H9 (cell line): Measurements from ENCODE around the gene ARPP21. TPM values are rescaled to one million over a fixed set of nuclear protein-coding genes. Genes with fewer than 3 reads are reported as not detected.

Experiments
- DNase-seq: peaks from one replicate; pipeline ENCODE4 v3.0.0-alpha.2; 2017
- H2AFZ ChIP-seq: one replicate; pipeline ENCODE4 v1.6.1; 2013; ENCODE audit warnings: mild to moderate bottlenecking, low read length, control low read depth, moderate library complexity
- H2AK5ac ChIP-seq: 2 replicates; pipeline ENCODE4 v1.6.1; 2013; ENCODE audit warnings: low read length, control low read depth, mixed read lengths; ENCODE audit not compliant: insufficient read length
- H2BK120ac ChIP-seq: one replicate; pipeline ENCODE4 v1.6.1; 2013; ENCODE audit warnings: low read depth, mild to moderate bottlenecking, low read length, control low read depth, inconsistent platforms; ENCODE audit not compliant: poor library complexity, severe bottlenecking
- H2BK12ac ChIP-seq: 2 replicates; pipeline ENCODE4 v1.6.1; 2013; ENCODE audit warnings: low read length, control low read depth, mixed read lengths, low read depth; ENCODE audit not compliant: insufficient read length
- H2BK15ac ChIP-seq: 2 replicates; pipeline ENCODE4 v1.6.1; 2013; ENCODE audit warnings: low read depth, low read length, control low read depth
- H2BK20ac ChIP-seq: one replicate; pipeline ENCODE4 v1.6.1; 2013; ENCODE audit warnings: low read depth, mild to moderate bottlenecking, low read length, control low read depth, inconsistent platforms; ENCODE audit not compliant: poor library complexity, severe bottlenecking
- H2BK5ac ChIP-seq: 2 replicates; pipeline ENCODE4 v1.6.1; 2013; ENCODE audit warnings: low read length, control low read depth, mixed read lengths; ENCODE audit not compliant: insufficient read length
- H3K14ac ChIP-seq: 2 replicates; pipeline ENCODE4 v1.6.1; 2013; ENCODE audit warnings: low read length, control low read depth; ENCODE audit not compliant: insufficient read depth
- H3K18ac ChIP-seq: 2 replicates; pipeline ENCODE4 v1.6.1; 2013; ENCODE audit warnings: low read depth, mild to moderate bottlenecking, mixed read lengths, low read length, control low read depth; ENCODE audit not compliant: insufficient read length
- H3K23ac ChIP-seq: 2 replicates; pipeline ENCODE4 v1.6.1; 2013; ENCODE audit warnings: low read length, control low read depth, mixed read lengths, low read depth; ENCODE audit not compliant: insufficient read length
- H3K23me2 ChIP-seq: 2 replicates; pipeline ENCODE4 v1.6.1; 2013; ENCODE audit warnings: low read depth, mild to moderate bottlenecking, mixed read lengths, low read length, control low read depth; ENCODE audit not compliant: insufficient read length, poor library complexity, severe bottlenecking
- H3K27ac ChIP-seq: 2 replicates; pipeline ENCODE4 v1.5.1; 2013; ENCODE audit warnings: low read length, control low read depth, mixed read lengths, low read depth; ENCODE audit not compliant: insufficient read length
- H3K27me3 ChIP-seq: 2 replicates; pipeline ENCODE4 v1.6.1; 2013; ENCODE audit warnings: low read length, control low read depth, inconsistent platforms; ENCODE audit not compliant: insufficient read depth
- H3K4ac ChIP-seq: 2 replicates; pipeline ENCODE4 v1.6.1; 2013; ENCODE audit warnings: low read depth, mild to moderate bottlenecking, control low read depth, inconsistent platforms, low read length, moderate library complexity
- H3K4me1 ChIP-seq: 2 replicates; pipeline ENCODE4 v1.6.1; 2013; ENCODE audit warnings: low read length, control low read depth, inconsistent platforms; ENCODE audit not compliant: insufficient read depth
- H3K4me2 ChIP-seq: 2 replicates; pipeline ENCODE4 v1.6.1; 2013; ENCODE audit warnings: low read length, control low read depth, mixed read lengths; ENCODE audit not compliant: insufficient read length, insufficient read depth
- H3K56ac ChIP-seq: 2 replicates; pipeline ENCODE4 v1.6.1; 2013; ENCODE audit warnings: low read depth, mild to moderate bottlenecking, mixed read lengths, low read length, control low read depth; ENCODE audit not compliant: insufficient read length
- H3K79me1 ChIP-seq: 2 replicates; pipeline ENCODE4 v1.6.1; 2013; ENCODE audit warnings: low read depth, mild to moderate bottlenecking, moderate library complexity, low read length, control low read depth, inconsistent platforms; ENCODE audit not compliant: insufficient read depth, poor library complexity, severe bottlenecking
- H3K79me2 ChIP-seq: 2 replicates; pipeline ENCODE4 v1.6.1; 2013; ENCODE audit warnings: low read length, control low read depth, inconsistent platforms; ENCODE audit not compliant: insufficient read depth
- H3K9ac ChIP-seq: 2 replicates; pipeline ENCODE4 v1.6.1; 2013; ENCODE audit warnings: low read length, control low read depth, mixed read lengths; ENCODE audit not compliant: insufficient read length; ENCODE audit errors: extremely low read depth
- H3K9me3 ChIP-seq: one replicate; pipeline ENCODE4 v1.6.1; 2013; ENCODE audit warnings: low read depth, low read length, inconsistent platforms; ENCODE audit not compliant: control insufficient read depth
- H3T11ph ChIP-seq: one replicate; pipeline ENCODE4 v1.6.1; 2013; ENCODE audit warnings: mild to moderate bottlenecking, low read length, control low read depth, inconsistent platforms
- H4K20me1 ChIP-seq: one replicate; pipeline ENCODE4 v1.6.1; 2013; ENCODE audit not compliant: control insufficient read depth, insufficient read length, insufficient read depth
- H4K5ac ChIP-seq: 2 replicates; pipeline ENCODE4 v1.6.1; 2013; ENCODE audit warnings: low read depth, mild to moderate bottlenecking, mixed read lengths, low read length, control low read depth; ENCODE audit not compliant: insufficient read length
- H4K8ac ChIP-seq: replicated peaks from 2 replicates; pipeline ENCODE4 v1.6.1; 2013; ENCODE audit warnings: low read length, control low read depth, mixed read lengths, low read depth; ENCODE audit not compliant: insufficient read length
- H4K91ac ChIP-seq: 2 replicates; pipeline ENCODE4 v1.6.1; 2013; ENCODE audit warnings: low read depth, mild to moderate bottlenecking, moderate library complexity, mixed read lengths, low read length, control low read depth; ENCODE audit not compliant: insufficient read length
- H3K27ac Mint-ChIP-seq, 3 experiments: 2 replicates in 2 of 3; 3 replicates in 1 of 3; pipeline ENCODE4 v1.8.0; 2020 to 2021; ENCODE audit warnings: mixed read lengths in 3 of 3, mild to moderate bottlenecking in 1 of 3, moderate library complexity in 1 of 3
- H3K27me3 Mint-ChIP-seq: 2 replicates; pipeline ENCODE4 v1.8.0; 2021; ENCODE audit warnings: low read depth, mild to moderate bottlenecking, moderate library complexity, mixed read lengths
- H3K36me3 Mint-ChIP-seq, 3 experiments: 2 replicates in 2 of 3; 3 replicates in 1 of 3; pipeline ENCODE4 v1.8.0; 2020 to 2021; ENCODE audit warnings: low read depth in 3 of 3, mixed read lengths in 3 of 3; ENCODE audit not compliant: insufficient read depth in 1 of 3
- H3K4me1 Mint-ChIP-seq, 2 experiments: 2 replicates each; pipeline ENCODE4 v1.8.0; 2020; ENCODE audit warnings: mixed read lengths in 2 of 2
- H3K4me3 Mint-ChIP-seq, 2 experiments: 2 replicates in 1 of 2; 3 replicates in 1 of 2; pipeline ENCODE4 v1.8.0; 2020 to 2021; ENCODE audit warnings: mild to moderate bottlenecking in 2 of 2, mixed read lengths in 2 of 2, moderate library complexity in 1 of 2
- H3K9me3 Mint-ChIP-seq, 2 experiments: 2 replicates in 1 of 2; 3 replicates in 1 of 2; pipeline ENCODE4 v1.8.0; 2020; ENCODE audit warnings: mild to moderate bottlenecking in 2 of 2, mixed read lengths in 2 of 2, moderate library complexity in 1 of 2
- CTCF ChIP-seq: fragments of 200-600 bp; sonication (generic); conservative IDR thresholded peaks from 3 replicates; pipeline ENCODE4 v1.8.0; 2021; ENCODE audit warnings: antibody characterized with exemption, mild to moderate bottlenecking
- WGBS: extraction: QIAGEN DNeasy Blood & Tissue Kit; methylation state at CpG from one replicate; pipeline ENCODE4 v1.1.7; 2013; ENCODE audit warnings: missing lambda C conversion rate, low lambda C conversion rate, mixed read lengths; ENCODE audit not compliant: insufficient read length; ENCODE audit errors: extremely low coverage; 5-methylcytosine and 5-hydroxymethylcytosine counted together
- total RNA-seq: library from RNA; stranded (reverse); gene quantifications from 2 replicates; pipeline ENCODE4 v1.2.1, GENCODE V29; 2021

ARPP21 gene
- total RNA-seq, 1 experiment from 2014 or later = not detected

GRCh38 chr3:35658686-35659085 lies 19.4 kb downstream of the ARPP21 start:
- Mint-ChIP-seq H3K9me3 (no peaks in the 10 kb centered on the region), H3K27me3 (no peaks in the 10 kb centered on the region), H3K4me3 (no peak overlapping the region), H3K4me1 (0 out of 4 replicates have a peak, but pooled peaks cover 0 to 3% of the 10 kb centered on the region in 2 experiments), H3K27ac (no peak overlapping the region), H3K36me3 (no peaks in the 10 kb centered on the region)
- Histone ChIP-seq H3K56ac (no peak overlapping the region), H3K4me1 (no peaks in the 10 kb centered on the region), H3K9ac (no peak overlapping the region), H3K23me2 (no peaks in the 10 kb centered on the region), H3K79me1 (no peaks in the 10 kb centered on the region), H3K9me3 (no peaks in the 10 kb centered on the region), H2AFZ (no peak overlapping the region), H4K5ac (no peak overlapping the region), H3K18ac (no peak overlapping the region), H4K20me1 (no peaks in the 10 kb centered on the region), H3T11ph (no peak overlapping the region), H3K14ac (no peak overlapping the region), H2AK5ac (no peak overlapping the region), H4K8ac (no peak overlapping the region), H3K4me2 (no peak overlapping the region), H3K27me3 (no peaks in the 10 kb centered on the region), H2BK5ac (no peak overlapping the region), H3K4ac (no peak overlapping the region), H2BK15ac (no peak overlapping the region), H3K79me2 (no peaks in the 10 kb centered on the region), H3K23ac (no peak overlapping the region), H2BK12ac (no peak overlapping the region), H2BK20ac (no peak overlapping the region), H4K91ac (no peak overlapping the region), H3K27ac (no peak overlapping the region), H2BK120ac (no peak overlapping the region)
- DNase-seq = no peak
- no peak for TF ChIP-seq CTCF
- WGBS = no CpG with 5 or more reads among the region's 1 CpG
